ENCODE results near the gene ZBTB21.

DNA sequence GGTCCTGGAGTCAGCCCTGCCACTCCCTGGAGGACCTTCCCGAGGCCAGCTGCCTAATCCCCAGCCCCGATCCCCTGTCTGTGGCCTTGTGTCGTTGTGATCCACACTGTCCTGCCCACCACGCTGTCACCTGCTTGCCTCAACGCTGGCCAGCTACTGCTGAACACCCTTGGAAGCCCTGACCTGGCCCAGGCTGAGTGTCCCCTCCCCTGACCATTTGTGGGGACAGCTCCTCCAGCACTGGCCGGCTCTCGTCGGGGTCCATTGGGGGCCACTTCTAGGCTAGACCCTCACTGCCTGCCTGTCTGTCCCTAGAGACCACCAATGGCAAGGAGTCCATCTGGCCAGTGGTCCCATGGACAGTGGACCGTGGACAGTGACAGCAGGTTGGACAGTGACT, 49.0 kb upstream of the ZBTB21 start:
- TF ChIP-seq, protein P1, sequence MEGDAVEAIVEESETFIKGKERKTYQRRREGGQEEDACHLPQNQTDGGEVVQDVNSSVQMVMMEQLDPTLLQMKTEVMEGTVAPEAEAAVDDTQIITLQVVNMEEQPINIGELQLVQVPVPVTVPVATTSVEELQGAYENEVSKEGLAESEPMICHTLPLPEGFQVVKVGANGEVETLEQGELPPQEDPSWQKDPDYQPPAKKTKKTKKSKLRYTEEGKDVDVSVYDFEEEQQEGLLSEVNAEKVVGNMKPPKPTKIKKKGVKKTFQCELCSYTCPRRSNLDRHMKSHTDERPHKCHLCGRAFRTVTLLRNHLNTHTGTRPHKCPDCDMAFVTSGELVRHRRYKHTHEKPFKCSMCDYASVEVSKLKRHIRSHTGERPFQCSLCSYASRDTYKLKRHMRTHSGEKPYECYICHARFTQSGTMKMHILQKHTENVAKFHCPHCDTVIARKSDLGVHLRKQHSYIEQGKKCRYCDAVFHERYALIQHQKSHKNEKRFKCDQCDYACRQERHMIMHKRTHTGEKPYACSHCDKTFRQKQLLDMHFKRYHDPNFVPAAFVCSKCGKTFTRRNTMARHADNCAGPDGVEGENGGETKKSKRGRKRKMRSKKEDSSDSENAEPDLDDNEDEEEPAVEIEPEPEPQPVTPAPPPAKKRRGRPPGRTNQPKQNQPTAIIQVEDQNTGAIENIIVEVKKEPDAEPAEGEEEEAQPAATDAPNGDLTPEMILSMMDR (conservative IDR thresholded peaks at IDR 0.05 in 1 of 2, IDR thresholded peaks at IDR 0.05 in 1 of 2; ENCODE audit: low read depth in 1 of 2, low read length in 2 of 2): no peak
- TF ChIP-seq EZH2 (IDR thresholded peaks at IDR 0.05; ENCODE audit: low read length, missing control alignments): no peak
